ENCODE data around the gene NFYC.

DNA sequence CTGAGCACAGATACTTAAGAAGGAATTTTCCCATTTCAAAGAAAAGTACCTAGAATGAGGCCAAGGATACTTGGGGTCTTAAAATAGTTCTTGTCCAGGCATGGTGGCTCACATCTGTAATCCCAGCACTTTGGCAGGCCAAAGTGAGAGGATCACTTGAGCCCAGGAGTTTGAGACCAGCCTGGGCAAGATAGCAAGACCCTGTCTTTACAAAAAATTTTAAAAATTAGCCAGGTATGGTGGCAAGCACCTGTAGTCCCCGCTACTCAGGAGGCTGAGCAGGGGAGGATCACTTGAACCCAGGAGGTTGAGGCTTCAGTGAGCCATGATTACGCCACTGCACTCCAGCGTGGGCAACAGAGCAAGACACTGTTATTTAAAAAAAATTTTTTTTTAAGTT lies 29.0 kb downstream of the NFYC start:
- TF ChIP-seq, protein P1, sequence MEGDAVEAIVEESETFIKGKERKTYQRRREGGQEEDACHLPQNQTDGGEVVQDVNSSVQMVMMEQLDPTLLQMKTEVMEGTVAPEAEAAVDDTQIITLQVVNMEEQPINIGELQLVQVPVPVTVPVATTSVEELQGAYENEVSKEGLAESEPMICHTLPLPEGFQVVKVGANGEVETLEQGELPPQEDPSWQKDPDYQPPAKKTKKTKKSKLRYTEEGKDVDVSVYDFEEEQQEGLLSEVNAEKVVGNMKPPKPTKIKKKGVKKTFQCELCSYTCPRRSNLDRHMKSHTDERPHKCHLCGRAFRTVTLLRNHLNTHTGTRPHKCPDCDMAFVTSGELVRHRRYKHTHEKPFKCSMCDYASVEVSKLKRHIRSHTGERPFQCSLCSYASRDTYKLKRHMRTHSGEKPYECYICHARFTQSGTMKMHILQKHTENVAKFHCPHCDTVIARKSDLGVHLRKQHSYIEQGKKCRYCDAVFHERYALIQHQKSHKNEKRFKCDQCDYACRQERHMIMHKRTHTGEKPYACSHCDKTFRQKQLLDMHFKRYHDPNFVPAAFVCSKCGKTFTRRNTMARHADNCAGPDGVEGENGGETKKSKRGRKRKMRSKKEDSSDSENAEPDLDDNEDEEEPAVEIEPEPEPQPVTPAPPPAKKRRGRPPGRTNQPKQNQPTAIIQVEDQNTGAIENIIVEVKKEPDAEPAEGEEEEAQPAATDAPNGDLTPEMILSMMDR (conservative IDR thresholded peaks at IDR 0.05; ENCODE audit: low read depth, low read length): no peak
- no peak for TF ChIP-seq EZH2 (IDR thresholded peaks at IDR 0.05; ENCODE audit: borderline replicate concordance, low read depth, low read length, poor library complexity, severe bottlenecking)
